GM12874 (cell line): ENCODE measurements around the gene PARD6G.

Source experiments
- CTCF ChIP-seq: IDR thresholded peaks from 2 replicates; pipeline ENCODE4 v1.5.1; 2011; ENCODE audit warnings: low read depth, mild to moderate bottlenecking, control low read depth, low read length, moderate library complexity; ENCODE audit not compliant: insufficient read depth

The PARD6G gene

GRCh38 chr18:80112624-80113248 is 134.6 kb downstream of the PARD6G start:
- TF ChIP-seq CTCF, result no peak

DNA sequence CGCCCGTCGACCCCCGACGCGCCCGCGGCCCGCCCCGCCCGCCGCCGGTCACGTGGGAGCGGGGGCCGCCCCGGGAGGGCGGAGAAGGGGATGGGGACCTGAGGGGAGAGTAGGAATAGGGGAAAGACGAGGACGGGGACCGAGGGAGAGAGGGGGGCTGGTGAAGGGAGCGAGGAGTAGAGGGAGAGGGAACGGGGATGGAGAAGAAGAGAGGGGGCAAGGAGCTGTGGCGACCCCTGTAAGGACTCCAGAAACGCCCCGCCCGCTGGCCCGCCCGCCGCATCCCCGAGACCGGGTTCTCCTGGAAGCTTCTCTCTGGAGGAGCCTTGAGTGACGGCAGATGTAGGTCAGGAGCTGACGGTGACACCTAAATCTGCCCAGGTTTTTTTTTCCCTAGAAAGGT is 137.6 kb downstream of the PARD6G start:
- TF ChIP-seq CTCF, result no peak

GRCh38 chr18:80108739-80109675 is 138.3 kb downstream of the PARD6G start, which contains the start of gene ADNP2:
Gene ADNP2 (plus strand): TSS chr18:80109262. CDS start chr18:80117543, 8,281 bp downstream.
- no peak for TF ChIP-seq CTCF

DNA sequence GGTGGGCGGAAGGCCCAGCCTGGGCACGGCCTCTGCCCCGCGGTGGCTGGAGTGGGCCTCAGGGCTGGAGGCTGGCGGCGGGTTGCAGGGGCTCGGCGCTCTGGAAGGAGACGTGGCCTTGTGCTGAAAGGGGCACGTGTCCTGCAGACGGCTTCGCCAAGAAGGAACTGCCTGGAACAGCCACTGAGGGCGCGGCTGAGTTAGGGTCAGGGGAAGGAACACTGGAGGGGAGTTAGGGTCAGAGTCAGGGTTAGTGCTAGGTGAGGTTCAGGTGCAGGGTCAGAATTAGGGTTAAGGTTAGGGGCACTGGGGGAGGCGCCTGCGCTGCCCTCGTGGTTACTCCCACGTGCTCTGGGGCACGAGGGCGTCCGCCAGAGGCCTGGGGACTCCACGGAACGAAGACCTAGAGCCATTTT is 139.2 kb downstream of the PARD6G start:
- no peak for TF ChIP-seq CTCF

GRCh38 chr18:80107426-80107825 is 139.9 kb downstream of the PARD6G start:
- no peak for TF ChIP-seq CTCF
